HepG2 (cell line): ENCODE measurements around the gene RBM47. TPM values are rescaled to one million over a fixed set of nuclear protein-coding genes. Genes with fewer than 3 reads are reported as not detected.

ENCODE experiments used
- ATAC-seq: fragments of 200-7000 bp; cut with Tn5 transposase; 3 replicates; pipeline ENCODE4 v1.9.1; 2020; ENCODE audit warnings: mild to moderate bottlenecking, moderate library complexity
- BruUV-seq: library from RNA; stranded (reverse); fragments of 400-500 nt; replicated peaks from 2 replicates; lab custom pipeline; 2021; lab: Mats Ljungman, UMichigan
- CTCF ChIA-PET: fragments of 300-600 bp; formaldehyde crosslinking; extraction: SDS; loops from one replicate; lab custom pipeline; 2021; ENCODE audit warnings: low total read pairs, inconsistent platforms, low intra/inter-chr PET ratio; lab: Yijun Ruan, JAX
- POLR2A ChIA-PET: fragments of 350-600 bp; sonication (Branson Sonifier 250); formaldehyde crosslinking; loops from one replicate; lab custom pipeline; 2020; ENCODE audit warnings: antibody characterized with exemption, inconsistent platforms; lab: Yijun Ruan, JAX
- DNase-seq: peaks from one replicate; pipeline ENCODE4 v3.0.0-alpha.2; 2015; ENCODE audit warnings: low spot score
- FAIRE-seq: peaks from 3 replicates; lab custom pipeline; 2011; peaks lifted over from hg19 to GRCh38; lab: Jason Lieb, UNC
- H2AFZ ChIP-seq: one replicate; pipeline ENCODE4 v1.6.1; 2011; ENCODE audit warnings: low read length, inconsistent platforms
- H3K27ac ChIP-seq: fragments of 300-600 bp; 3 replicates; pipeline ENCODE4 v1.8.0; 2011; ENCODE audit warnings: mixed run types, mild to moderate bottlenecking, mixed read lengths, low read length, inconsistent platforms; ENCODE audit not compliant: insufficient read depth; ENCODE audit errors: extremely low read length
- H3K27me3 ChIP-seq, 2 experiments: fragments of 200-600 bp in 1 of 2; 2 replicates in 1 of 2; 3 replicates in 1 of 2; pipeline versions ENCODE4 v1.6.0 to v1.8.0; 2011; ENCODE audit warnings: low read length in 2 of 2, mild to moderate bottlenecking in 2 of 2, moderate library complexity in 2 of 2, inconsistent platforms in 1 of 2; ENCODE audit not compliant: insufficient read depth in 2 of 2, control insufficient read depth in 1 of 2
- H3K36me3 ChIP-seq, 2 experiments: fragments of 200-600 bp in 1 of 2; replicated peaks in 1 of 2; 2 replicates in 1 of 2; 3 replicates in 1 of 2; pipeline versions ENCODE4 v1.5.1 to v1.8.0; 2011; ENCODE audit warnings: low read length in 2 of 2, inconsistent platforms in 1 of 2; ENCODE audit not compliant: insufficient read depth in 2 of 2, control insufficient read depth in 1 of 2
- H3K4me1 ChIP-seq: 2 replicates; pipeline ENCODE4 v1.5.1; 2012; ENCODE audit warnings: low read length, inconsistent platforms; ENCODE audit not compliant: insufficient read depth
- H3K4me2 ChIP-seq: 2 replicates; pipeline ENCODE4 v1.6.0; 2011; ENCODE audit warnings: low read depth, low read length, inconsistent platforms
- H3K4me3 ChIP-seq, 3 experiments: fragments of 200-600 bp in 1 of 3; sonication (generic), shearing (Covaris generic) in 1 of 3; replicated peaks in 1 of 3; 2 replicates each; pipeline ENCODE4 v1.5.1; 2011 to 2016; ENCODE audit warnings: low read length in 3 of 3, inconsistent platforms in 2 of 3, low read depth in 2 of 3, mild to moderate bottlenecking in 2 of 3, control low read depth in 1 of 3, mixed read lengths in 1 of 3; ENCODE audit not compliant: insufficient read depth in 1 of 3
- H3K79me2 ChIP-seq: one replicate; pipeline ENCODE4 v1.6.1; 2011; ENCODE audit warnings: low read length, inconsistent platforms; ENCODE audit not compliant: insufficient read depth
- H3K9ac ChIP-seq: 2 replicates; pipeline ENCODE4 v1.6.0; 2011; ENCODE audit warnings: mild to moderate bottlenecking, low read depth, low read length, inconsistent platforms; ENCODE audit not compliant: insufficient read depth
- H3K9me3 ChIP-seq: 2 replicates; pipeline ENCODE4 v1.5.1; 2012; ENCODE audit warnings: mild to moderate bottlenecking, low read length
- H4K20me1 ChIP-seq: 2 replicates; pipeline ENCODE4 v1.6.0; 2011; ENCODE audit warnings: inconsistent platforms, mild to moderate bottlenecking, low read length, moderate library complexity; ENCODE audit not compliant: insufficient read depth
- EZH2 ChIP-seq: conservative IDR thresholded peaks from 2 replicates; pipeline ENCODE4 v1.6.1; 2012; ENCODE audit warnings: mild to moderate bottlenecking, low read depth, low read length, moderate library complexity
- GLI4 ChIP-seq: sonication (generic); formaldehyde crosslinking; IDR thresholded peaks from 2 replicates; pipeline ENCODE4 v1.5.1; 2020; ENCODE audit warnings: missing genetic modification reagents, mild to moderate bottlenecking, moderate library complexity, borderline replicate concordance
- ISX ChIP-seq: sonication (generic); formaldehyde crosslinking; conservative IDR thresholded peaks from 2 replicates; pipeline ENCODE4 v1.5.0; 2020; ENCODE audit warnings: missing genetic modification reagents
- KDM1A ChIP-seq: IDR thresholded peaks from 2 replicates; pipeline ENCODE4 v1.6.1; 2016; ENCODE audit warnings: missing compliant biosample characterization
- MAF1 ChIP-seq: sonication (generic); formaldehyde crosslinking; IDR thresholded peaks from 2 replicates; pipeline ENCODE4 v1.5.0; 2020; ENCODE audit warnings: missing genetic modification reagents, borderline replicate concordance
- NR2F6 ChIP-seq, 2 experiments: IDR thresholded peaks; 2 replicates each; pipeline ENCODE4 v1.6.1; 2016; ENCODE audit warnings: antibody characterized with exemption in 1 of 2, mild to moderate bottlenecking in 1 of 2
- TCF7 ChIP-seq: sonication (generic); IDR thresholded peaks from 2 replicates; pipeline ENCODE4 v1.6.1; 2016; ENCODE audit warnings: antibody characterized with exemption, low read depth
- ZNF747 ChIP-seq: sonication (generic); formaldehyde crosslinking; IDR thresholded peaks from 2 replicates; pipeline ENCODE4 v1.8.1; 2023; ENCODE audit warnings: missing genetic modification reagents, mild to moderate bottlenecking, borderline replicate concordance
- WGBS: methylation state at CpG from one replicate; pipeline ENCODE4 v1.1.6; 2017; ENCODE audit warnings: low lambda C conversion rate; 5-methylcytosine and 5-hydroxymethylcytosine counted together
- in situ Hi-C: cut with HindIII; loops from 2 replicates; pipeline ENCODE4 v1.10.0; 2017; ENCODE audit warnings: low pct_unique_long_range_greater_than_20kb; ENCODE audit not compliant: extremely low pct_ligation_motif_present
- intact Hi-C: fragments of 100-400 bp; cut with micrococcal nuclease; formaldehyde crosslinking; loops from one replicate; pipeline ENCODE4 v1.10.0; 2022; ENCODE audit not compliant: unreplicated experiment
- polyA plus RNA-seq, 8 experiments: library from polyadenylated mRNA; depleted of rRNA in 3 of 8; stranded (reverse) in 7 of 8; unstranded in 1 of 8; fragments of >200 nt; fragmentation: Illumina TruSeq in 4 of 8; extraction: Trizol in 4 of 8; gene quantifications; 2 replicates each; pipeline versions ENCODE4 v1.2.1 to v1.2.3, GENCODE V29; 2011 to 2016; ENCODE audit warnings: low read depth in 4 of 8, missing spikeins in 1 of 8, mixed read lengths in 1 of 8; ENCODE audit not compliant: insufficient read depth in 1 of 8
- total RNA-seq, 5 experiments: library from RNA; depleted of rRNA; stranded (reverse); fragments of >200 nt; fragmentation: Illumina TruSeq; extraction: Trizol; gene quantifications; 2 replicates each; pipeline ENCODE4 v1.2.3, GENCODE V29; 2016; ENCODE audit warnings: low read depth in 1 of 5
- TF ChIP-seq, protein P1 (sequence below): sonication (generic); formaldehyde crosslinking; IDR thresholded peaks from 2 replicates; pipeline ENCODE4 v1.4.0; 2020; ENCODE audit warnings: mild to moderate bottlenecking, missing genetic modification reagents

RBM47 gene
- total and polyA plus RNA-seq, 2 of the 13 experiments (the other 11 are each of a cell fraction or from before 2014, with no cell fraction given) = 1.2 to 2.5 TPM

DNA sequence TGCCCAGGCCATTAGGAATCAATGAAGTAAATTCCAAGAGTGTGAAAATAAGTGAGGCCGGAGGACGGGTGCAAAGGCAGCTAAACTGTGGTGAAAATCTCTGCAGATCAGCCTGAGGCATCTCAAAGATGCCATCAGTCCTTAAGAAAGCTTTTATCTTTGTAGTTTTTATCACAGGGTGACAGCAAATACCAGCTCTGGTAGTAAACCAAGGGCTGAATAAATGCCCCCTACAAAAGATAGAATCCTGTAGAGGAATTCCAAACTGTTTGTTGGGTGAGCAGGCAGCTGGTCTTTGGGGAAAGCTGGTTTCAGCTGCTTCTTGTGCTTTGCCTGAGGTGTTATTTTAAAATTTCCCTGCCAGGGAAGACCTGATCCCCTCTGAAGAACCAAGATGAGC lies 21.6 kb upstream of the RBM47 start (continued):
- TF ChIP-seq MAF1 (CRISPR knock-in tag) = no peak
- no peak for TF ChIP-seq NR2F6 (IDR thresholded peaks at IDR 0.05)
- TF ChIP-seq NR2F6 (CRISPR knock-in tag; IDR thresholded peaks at IDR 0.05) = no peak
- TF ChIP-seq ZNF747 (CRISPR knock-in tag) = no peak
- TF ChIP-seq, all 625 proteins: peak for 0

DNA sequence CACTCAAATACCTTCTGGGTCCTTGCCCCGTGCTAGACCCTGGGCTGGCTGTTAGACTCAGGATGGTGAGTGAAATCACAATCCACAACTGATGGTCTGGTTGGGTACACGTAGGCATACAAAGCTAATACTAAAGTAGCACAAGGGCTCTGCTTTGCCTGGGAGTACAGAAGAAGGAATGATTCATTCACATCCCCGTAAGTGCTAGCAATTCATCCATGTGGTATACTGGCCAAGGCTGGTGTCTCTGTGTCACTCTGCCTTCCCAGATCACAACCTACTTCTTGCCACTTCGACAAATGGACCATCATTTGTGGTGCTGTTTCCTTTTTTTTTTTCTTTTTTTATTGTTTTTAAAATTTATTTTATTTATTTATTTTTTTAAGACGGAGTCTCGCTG lies 19.7 kb upstream of the RBM47 start:
- Histone ChIP-seq H2AFZ (no peak overlapping the region), H3K36me3 (no peaks in the 10 kb centered on the region), H3K4me3 (no peak overlapping the region), H3K27me3 (no peaks in the 10 kb centered on the region; a peak in 1 of 5 replicates), H3K4me1 (no peaks in the 10 kb centered on the region; the same call in 1 of the 2 replicates), H4K20me1 (no peaks in the 10 kb centered on the region), H3K27ac (no peak overlapping the region), H3K9ac (no peak overlapping the region), H3K79me2 (no peaks in the 10 kb centered on the region), H3K9me3 (no peaks in the 10 kb centered on the region), H3K4me2 (no peak overlapping the region)
- in situ Hi-C loops (no loop called here), intact Hi-C loops (no loop called here)
- no peak for TF ChIP-seq TCF7
- no peak for TF ChIP-seq GLI4
- no peak for TF ChIP-seq EZH2
- TF ChIP-seq KDM1A = no peak
- TF ChIP-seq, protein P1, sequence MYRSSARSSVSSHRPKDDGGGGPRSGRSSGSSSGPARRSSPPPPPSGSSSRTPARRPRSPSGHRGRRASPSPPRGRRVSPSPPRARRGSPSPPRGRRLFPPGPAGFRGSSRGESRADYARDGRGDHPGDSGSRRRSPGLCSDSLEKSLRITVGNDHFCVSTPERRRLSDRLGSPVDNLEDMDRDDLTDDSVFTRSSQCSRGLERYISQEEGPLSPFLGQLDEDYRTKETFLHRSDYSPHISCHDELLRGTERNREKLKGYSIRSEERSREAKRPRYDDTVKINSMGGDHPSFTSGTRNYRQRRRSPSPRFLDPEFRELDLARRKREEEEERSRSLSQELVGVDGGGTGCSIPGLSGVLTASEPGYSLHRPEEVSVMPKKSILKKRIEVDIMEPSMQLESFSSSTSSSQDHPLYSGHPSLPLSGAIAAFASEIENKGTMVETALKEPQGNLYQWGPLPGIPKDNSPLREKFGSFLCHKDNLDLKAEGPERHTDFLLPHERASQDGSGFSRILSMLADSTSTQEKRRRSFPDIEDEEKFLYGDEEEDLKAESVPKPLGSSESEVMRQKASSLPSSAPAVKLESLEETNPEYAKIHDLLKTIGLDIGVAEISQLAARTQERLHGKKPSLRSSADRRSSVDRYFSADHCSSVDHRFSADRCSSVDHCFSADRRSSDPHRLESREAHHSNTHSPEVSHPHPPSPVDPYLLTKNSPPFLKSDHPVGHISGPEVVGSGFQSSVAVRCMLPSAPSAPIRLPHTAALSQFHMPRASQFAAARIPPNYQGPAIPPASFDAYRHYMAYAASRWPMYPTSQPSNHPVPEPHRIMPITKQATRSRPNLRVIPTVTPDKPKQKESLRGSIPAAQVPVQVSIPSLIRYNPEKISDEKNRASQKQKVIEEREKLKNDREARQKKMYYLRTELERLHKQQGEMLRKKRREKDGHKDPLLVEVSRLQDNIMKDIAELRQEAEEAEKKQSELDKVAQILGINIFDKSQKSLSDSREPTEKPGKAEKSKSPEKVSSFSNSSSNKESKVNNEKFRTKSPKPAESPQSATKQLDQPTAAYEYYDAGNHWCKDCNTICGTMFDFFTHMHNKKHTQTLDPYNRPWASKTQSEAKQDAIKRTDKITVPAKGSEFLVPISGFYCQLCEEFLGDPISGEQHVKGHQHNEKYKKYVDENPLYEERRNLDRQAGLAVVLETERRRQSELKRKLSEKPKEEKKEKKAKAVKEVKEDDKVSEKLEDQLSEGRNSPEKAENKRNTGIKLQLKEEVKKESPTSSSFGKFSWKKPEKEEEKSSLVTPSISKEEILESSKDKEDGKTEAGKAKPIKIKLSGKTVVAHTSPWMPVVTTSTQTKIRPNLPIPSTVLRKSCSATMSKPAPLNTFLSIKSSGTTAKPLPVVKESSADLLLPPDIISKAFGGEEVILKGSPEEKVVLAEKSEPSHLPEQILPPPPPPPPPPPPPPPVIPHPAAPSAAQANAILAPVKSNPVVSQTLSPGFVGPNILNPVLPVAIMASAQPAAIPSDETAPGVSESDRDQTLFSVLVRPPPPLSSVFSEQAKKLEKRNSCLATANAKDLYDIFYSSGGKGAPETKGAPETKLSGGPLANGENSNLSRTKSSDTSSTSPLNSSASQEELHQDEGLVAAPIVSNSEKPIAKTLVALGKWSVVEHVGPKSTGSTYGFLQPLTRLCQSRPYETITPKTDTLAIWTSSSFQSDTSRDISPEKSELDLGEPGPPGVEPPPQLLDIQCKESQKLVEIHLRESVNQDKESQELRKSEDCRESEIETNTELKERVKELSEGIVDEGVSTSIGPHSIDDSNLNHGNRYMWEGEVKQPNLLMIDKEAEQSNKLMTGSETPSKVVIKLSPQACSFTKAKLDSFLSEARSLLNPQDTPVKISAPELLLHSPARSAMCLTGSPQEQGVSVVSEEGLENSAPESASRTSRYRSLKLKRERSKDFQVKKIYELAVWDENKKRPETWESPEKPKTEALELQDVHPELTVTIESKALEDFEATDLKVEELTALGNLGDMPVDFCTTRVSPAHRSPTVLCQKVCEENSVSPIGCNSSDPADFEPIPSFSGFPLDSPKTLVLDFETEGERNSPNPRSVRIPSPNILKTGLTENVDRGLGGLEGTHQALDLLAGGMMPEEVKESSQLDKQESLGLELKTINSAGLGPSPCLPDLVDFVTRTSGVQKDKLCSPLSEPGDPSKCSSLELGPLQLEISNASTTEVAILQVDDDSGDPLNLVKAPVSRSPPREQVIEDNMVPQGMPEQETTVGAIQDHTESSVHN (CRISPR knock-in tag) = no peak
- no peak for TF ChIP-seq ISX
- BruUV-seq = no TSS peak
- ChIA-PET POLR2A (no interaction called here), CTCF (no interaction called here)
- FAIRE-seq = no peak
- DNase-seq = no peak
- no peak for ATAC-seq
- 47% methylated on average over 4 of the region's 6 CpGs for WGBS
